CD14-positive monocyte (primary cell): ENCODE data around the gene TACO1. TPM values are rescaled to one million over a fixed set of nuclear protein-coding genes. Genes with fewer than 3 reads are reported as not detected.

Source experiments
- DNase-seq, 3 donors: peaks; one replicate each; pipeline ENCODE4 v3.0.0-alpha.2; 2011 to 2022
- H2AFZ ChIP-seq: 2 replicates; pipeline ENCODE4 v1.6.0; 2012; ENCODE audit warnings: mild to moderate bottlenecking, low read depth, low read length, inconsistent platforms; ENCODE audit not compliant: insufficient read depth, poor library complexity, severe bottlenecking
- H3K27ac ChIP-seq, 2 donors: 1 replicate in 1 of 2; 2 replicates in 1 of 2; pipeline ENCODE4 v1.5.1; 2012 to 2013; ENCODE audit warnings: low read length in 2 of 2, control low read depth in 1 of 2, inconsistent platforms in 1 of 2, low read depth in 1 of 2, mild to moderate bottlenecking in 1 of 2
- H3K27me3 ChIP-seq, 2 donors: one replicate each; pipeline versions ENCODE4 v1.6.0 to v1.6.1; 2011 to 2013; ENCODE audit warnings: low read length in 2 of 2; ENCODE audit not compliant: control insufficient read depth in 2 of 2, insufficient read depth in 2 of 2
- H3K36me3 ChIP-seq, 2 donors: replicated peaks in 1 of 2; 1 replicate in 1 of 2; 2 replicates in 1 of 2; pipeline versions ENCODE4 v1.5.1 to v1.6.1; 2012 to 2013; ENCODE audit warnings: low read length in 2 of 2, control low read depth in 1 of 2, inconsistent platforms in 1 of 2, mild to moderate bottlenecking in 1 of 2; ENCODE audit not compliant: insufficient read depth in 2 of 2, control insufficient read depth in 1 of 2
- H3K4me1 ChIP-seq, 2 donors: 1 replicate in 1 of 2; 2 replicates in 1 of 2; pipeline versions ENCODE4 v1.5.1 to v1.6.1; 2012 to 2013; ENCODE audit warnings: low read length in 2 of 2, control low read depth in 1 of 2, inconsistent platforms in 1 of 2, mild to moderate bottlenecking in 1 of 2, moderate library complexity in 1 of 2; ENCODE audit not compliant: insufficient read depth in 2 of 2, control insufficient read depth in 1 of 2
- H3K4me2 ChIP-seq: replicated peaks from 2 replicates; pipeline ENCODE3; 2012; ENCODE audit warnings: low read length, moderate library complexity, mild to moderate bottlenecking; ENCODE audit not compliant: poor library complexity, severe bottlenecking; ENCODE audit errors: extremely low read depth
- H3K4me3 ChIP-seq, 3 experiments: fragments of 200-600 bp in 1 of 3; sonication (generic) in 1 of 3; replicated peaks in 1 of 3; 1 replicate in 2 of 3; 2 replicates in 1 of 3; pipeline ENCODE4 v1.5.1; 2011 to 2013; ENCODE audit warnings: low read length in 3 of 3, mild to moderate bottlenecking in 3 of 3, control low read depth in 2 of 3, low read depth in 2 of 3, inconsistent platforms in 1 of 3, moderate library complexity in 1 of 3
- H3K79me2 ChIP-seq: 2 replicates; pipeline ENCODE4 v1.6.0; 2012; ENCODE audit warnings: mild to moderate bottlenecking, control low read depth, inconsistent platforms, low read length, moderate library complexity; ENCODE audit not compliant: insufficient read depth
- H3K9ac ChIP-seq: 2 replicates; pipeline ENCODE4 v1.6.0; 2017; ENCODE audit warnings: low read length, mild to moderate bottlenecking; ENCODE audit not compliant: insufficient read depth, poor library complexity, severe bottlenecking
- H3K9me3 ChIP-seq, 2 donors: replicated peaks in 1 of 2; 1 replicate in 1 of 2; 2 replicates in 1 of 2; pipeline versions ENCODE4 v1.5.1 to v1.6.1; 2012 to 2013; ENCODE audit warnings: low read length in 2 of 2, control low read depth in 1 of 2; ENCODE audit not compliant: control insufficient read depth in 1 of 2, insufficient read depth in 1 of 2
- H4K20me1 ChIP-seq: 2 replicates; pipeline ENCODE4 v1.6.0; 2012; ENCODE audit warnings: mild to moderate bottlenecking, low read length, control low read depth, moderate library complexity; ENCODE audit not compliant: insufficient read depth
- H3K27ac Mint-ChIP-seq, 7 donors: one replicate each; pipeline ENCODE4 v1.8.0; 2020; ENCODE audit warnings: mild to moderate bottlenecking in 7 of 7, mixed read lengths in 7 of 7, moderate library complexity in 6 of 7, inconsistent platforms in 2 of 7
- H3K27me3 Mint-ChIP-seq, 3 donors: one replicate each; pipeline ENCODE4 v1.8.0; 2021 to 2022; ENCODE audit warnings: low read depth in 3 of 3, mild to moderate bottlenecking in 3 of 3, mixed read lengths in 3 of 3, moderate library complexity in 3 of 3, inconsistent platforms in 1 of 3
- H3K36me3 Mint-ChIP-seq, 2 donors: one replicate each; pipeline ENCODE4 v1.8.0; 2020; ENCODE audit warnings: mixed read lengths in 2 of 2, inconsistent platforms in 1 of 2, mild to moderate bottlenecking in 1 of 2
- H3K4me1 Mint-ChIP-seq: one replicate; pipeline ENCODE4 v1.8.0; 2020; ENCODE audit warnings: mild to moderate bottlenecking, mixed read lengths
- H3K4me3 Mint-ChIP-seq, 2 donors: one replicate each; pipeline ENCODE4 v1.8.0; 2020; ENCODE audit warnings: mild to moderate bottlenecking in 2 of 2, mixed read lengths in 2 of 2, moderate library complexity in 1 of 2
- H3K9me3 Mint-ChIP-seq, 7 donors: one replicate each; pipeline ENCODE4 v1.8.0; 2020 to 2022; ENCODE audit warnings: mixed read lengths in 7 of 7, mild to moderate bottlenecking in 6 of 7, moderate library complexity in 6 of 7, inconsistent platforms in 2 of 7
- CTCF ChIP-seq: fragments of 200-600 bp; IDR thresholded peaks from one replicate; pipeline ENCODE4 v1.8.0; 2022; ENCODE audit warnings: antibody characterized with exemption, mild to moderate bottlenecking
- WGBS: methylation state at CpG from one replicate; pipeline ENCODE4 v1.1.5; 2013; ENCODE audit warnings: missing lambda C conversion rate; ENCODE audit not compliant: insufficient coverage; 5-methylcytosine and 5-hydroxymethylcytosine counted together
- intact Hi-C, 2 donors: fragments of 100-400 bp; cut with micrococcal nuclease; formaldehyde crosslinking; loops; one replicate each; pipeline versions ENCODE4 v1.15.0 to v1.15.1; 2023
- polyA minus RNA-seq: library from RNA; depleted of rRNA, polyadenylated mRNA; stranded (reverse); fragments of >200 nt; gene quantifications from 2 replicates; pipeline ENCODE4 v1.2.3, GENCODE V29; 2012
- polyA plus RNA-seq, 3 donors: library from polyadenylated mRNA; depleted of rRNA in 1 of 3; unstranded in 2 of 3; stranded (reverse) in 1 of 3; fragments of 300-500 nt in 2 of 3; fragments of >200 nt in 1 of 3; fragmentation: Illumina TruSeq in 2 of 3; gene quantifications; 1 replicate in 2 of 3; 2 replicates in 1 of 3; pipeline ENCODE4 v1.2.3, GENCODE V29; 2012 to 2021
- total RNA-seq, 12 experiments: library from RNA in 1 of 12; stranded (reverse) in 1 of 12; fragments of 120-200 nt in 1 of 12; gene quantifications; one replicate each; pipeline ENCODE4 v1.2.4 and lab custom pipeline; 2013 to 2026; ENCODE audit warnings: mixed read lengths in 6 of 12, inconsistent platforms in 1 of 12

Gene TACO1
- 7.3 TPM for total RNA-seq (2013)
- polyA plus RNA-seq: 10 to 100 TPM in 1 of 3 donors, 1 to 10 TPM in 2; 4.1 to 12.5 (median 9.5) TPM
- 4.2 and 9.1 TPM in 2 replicates for polyA minus RNA-seq
- total RNA-seq (lab: John Stamatoyannopoulos, UW): 0.20 to 0.69 (median 0.52) reads per million in 11 experiments

- intact Hi-C loops: no loop called here
- Histone ChIP-seq H3K36me3 (peaks cover 16 to 24% of the 10 kb centered on the region in 2 donors), H3K9me3 (no peaks in the 10 kb centered on the region), H3K27ac (peak within 1 kb of the TSS; percentile 3 to 82), H3K79me2 (peaks cover 8% of the 10 kb centered on the region), H3K4me1 (peaks cover 14 to 18% of the 10 kb centered on the region in 2 donors), H3K27me3 (no peaks in the 10 kb centered on the region), H3K9ac (peak within 1 kb of the TSS; percentile 93), H3K4me2 (peak within 1 kb of the TSS; percentile 89), H2AFZ (peak within 1 kb of the TSS; percentile 98), H4K20me1 (no peaks in the 10 kb centered on the region), H3K4me3 (peak within 1 kb of the TSS; percentile 70 to 90 (median 80))
- no peaks in the 10 kb centered on the region for H3K9me3 Mint-ChIP-seq
- H3K4me3 Mint-ChIP-seq: peak within 1 kb of the TSS; percentile 87 to 97
- under 1% methylated on average over 58 of the region's 61 CpGs for WGBS
- peaks cover 14% of the 10 kb centered on the region for H3K4me1 Mint-ChIP-seq
- no peak for TF ChIP-seq CTCF
- H3K36me3 Mint-ChIP-seq: peaks cover 16 to 33% of the 10 kb centered on the region in 2 donors
- peak; percentile 62 to 69 (median 68) for DNase-seq
- peaks cover 0 to 3% (median 0%) of the 10 kb centered on the region in 3 donors for H3K27me3 Mint-ChIP-seq
- H3K27ac Mint-ChIP-seq: peak within 1 kb of the TSS in 6 of 7 donors; percentile 50 to 89 (median 82)
These were observed at the start of gene TACO1 for GRCh38 chr17:63600569-63601438. Gene TACO1 (plus strand): TSS chr17:63600895. CDS start chr17:63601084, 189 bp downstream.

GRCh38 chr17:63552211-63552610, 48.5 kb upstream of the TACO1 start:
- Mint-ChIP-seq H3K27me3 (peaks cover 0 to 2% (median 0%) of the 10 kb centered on the region in 3 donors), H3K4me3 (peak overlapping the region; percentile 91 to 96), H3K9me3 (peaks cover 0 to 1% (median 0%) of the 10 kb centered on the region in 7 donors), H3K27ac (peak overlapping the region in 6 of 7 donors; percentile 75 to 96 (median 82)), H3K36me3 (peaks cover 7 to 17% of the 10 kb centered on the region in 2 donors), H3K4me1 (peaks cover 59% of the 10 kb centered on the region)
- Histone ChIP-seq H3K4me2 (peak overlapping the region; percentile 82), H3K4me1 (peaks cover 37 to 56% of the 10 kb centered on the region in 2 donors), H3K36me3 (no peaks in the 10 kb centered on the region), H3K4me3 (peak overlapping the region in 2 of 3 experiments; percentile 12 to 99), H3K9me3 (no peaks in the 10 kb centered on the region), H4K20me1 (peaks cover 61% of the 10 kb centered on the region), H3K9ac (no peak overlapping the region), H3K79me2 (peaks cover 78% of the 10 kb centered on the region), H3K27me3 (no peaks in the 10 kb centered on the region), H3K27ac (peak overlapping the region in 1 of 2 donors; percentile 30), H2AFZ (no peak overlapping the region)
- WGBS: no CpG with 5 or more reads among the region's 6 CpGs
- intact Hi-C loops: loop anchor here (5.0 to 10.0 kb wide), 2 partner anchors 70 to 143 kb away; partner anchors contain the start of gene MAP3K3 (in 1 of the 2)
- TF ChIP-seq CTCF: no peak
- DNase-seq: no peak
